Measurements from ENCODE around the gene PSG1. TPM values are rescaled to one million over a fixed set of nuclear protein-coding genes. Genes with fewer than 3 reads are reported as not detected.
"Not testable (repeated sequence)": the region's sequence is repeated elsewhere in the genome, so short reads cannot be mapped to it uniquely, and the experiment has no call there.

Gene PSG1
- polyA plus RNA-seq, 1 donor, result 0.06 TPM

GRCh38 chr19:42882730-42883129 is 3.2 kb upstream of the PSG1 start:
- 100% methylated on average over 1 of the region's 2 CpGs for WGBS (ENCODE audit: insufficient coverage, low lambda C conversion rate)

GRCh38 chr19:42882010-42882409 is 2.5 kb upstream of the PSG1 start:
- WGBS (ENCODE audit: insufficient coverage, low lambda C conversion rate), result no CpG with 5 or more reads among the region's 5 CpGs
- not testable (repeated sequence) for H3K4me3 ChIP-seq (ENCODE audit: low read length)

More at GRCh38 chr19:42882730-42883129, 3.2 kb upstream of the PSG1 start:
- H3K27ac ChIP-seq (ENCODE audit: low read length); H3K4me1 ChIP-seq (ENCODE audit: control insufficient read depth, insufficient read depth, low read length); DNase-seq; H3K27me3 ChIP-seq (ENCODE audit: control insufficient read depth, insufficient read depth, low read length); H3K4me3 ChIP-seq (ENCODE audit: low read length); H3K9me3 ChIP-seq (ENCODE audit: control insufficient read depth, low read depth, low read length); H3K36me3 ChIP-seq (ENCODE audit: control insufficient read depth, insufficient read depth, low read length): not testable (repeated sequence)

GRCh38 chr19:42881279-42881678 is 1.8 kb upstream of the PSG1 start:
- not testable (repeated sequence) for H3K4me3 ChIP-seq (ENCODE audit: low read length); H3K27me3 ChIP-seq (ENCODE audit: control insufficient read depth, insufficient read depth, low read length); H3K36me3 ChIP-seq (ENCODE audit: control insufficient read depth, insufficient read depth, low read length); H3K27ac ChIP-seq (ENCODE audit: low read length); H3K4me1 ChIP-seq (ENCODE audit: control insufficient read depth, insufficient read depth, low read length); DNase-seq; H3K9me3 ChIP-seq (ENCODE audit: control insufficient read depth, low read depth, low read length)
- no CpG with 5 or more reads among the region's 8 CpGs for WGBS (ENCODE audit: insufficient coverage, low lambda C conversion rate)

More at GRCh38 chr19:42882010-42882409, 2.5 kb upstream of the PSG1 start:
- H3K27me3 ChIP-seq (ENCODE audit: control insufficient read depth, insufficient read depth, low read length); H3K9me3 ChIP-seq (ENCODE audit: control insufficient read depth, low read depth, low read length); DNase-seq; H3K36me3 ChIP-seq (ENCODE audit: control insufficient read depth, insufficient read depth, low read length); H3K27ac ChIP-seq (ENCODE audit: low read length); H3K4me1 ChIP-seq (ENCODE audit: control insufficient read depth, insufficient read depth, low read length): not testable (repeated sequence)

GRCh38 chr19:42880621-42881020 is 1.1 kb upstream of the PSG1 start:
- not testable (repeated sequence) for H3K4me1 ChIP-seq (ENCODE audit: control insufficient read depth, insufficient read depth, low read length); H3K9me3 ChIP-seq (ENCODE audit: control insufficient read depth, low read depth, low read length); H3K27ac ChIP-seq (ENCODE audit: low read length); DNase-seq; H3K27me3 ChIP-seq (ENCODE audit: control insufficient read depth, insufficient read depth, low read length); H3K36me3 ChIP-seq (ENCODE audit: control insufficient read depth, insufficient read depth, low read length); H3K4me3 ChIP-seq (ENCODE audit: low read length)
- no CpG with 5 or more reads among the region's 9 CpGs for WGBS (ENCODE audit: insufficient coverage, low lambda C conversion rate)

- not testable (repeated sequence) for H3K9me3 ChIP-seq (ENCODE audit: control insufficient read depth, low read depth, low read length); H3K27ac ChIP-seq (ENCODE audit: low read length); DNase-seq; H3K27me3 ChIP-seq (ENCODE audit: control insufficient read depth, insufficient read depth, low read length); H3K36me3 ChIP-seq (ENCODE audit: control insufficient read depth, insufficient read depth, low read length); H3K4me3 ChIP-seq (ENCODE audit: low read length); H3K4me1 ChIP-seq (ENCODE audit: control insufficient read depth, insufficient read depth, low read length)
Measured at GRCh38 chr19:42876596-42876995, 2.9 kb downstream of the PSG1 start.

- WGBS (ENCODE audit: insufficient coverage, low lambda C conversion rate), result no CpG with 5 or more reads among the region's 1 CpG
- not testable (repeated sequence) for H3K27ac ChIP-seq (ENCODE audit: low read length); H3K27me3 ChIP-seq (ENCODE audit: control insufficient read depth, insufficient read depth, low read length); DNase-seq; H3K9me3 ChIP-seq (ENCODE audit: control insufficient read depth, low read depth, low read length); H3K36me3 ChIP-seq (ENCODE audit: control insufficient read depth, insufficient read depth, low read length); H3K4me1 ChIP-seq (ENCODE audit: control insufficient read depth, insufficient read depth, low read length); H3K4me3 ChIP-seq (ENCODE audit: low read length)
Measured at GRCh38 chr19:42875881-42876280, 3.6 kb downstream of the PSG1 start.

GRCh38 chr19:42874901-42875813 is 4.4 kb downstream of the PSG1 start:
- H3K27ac ChIP-seq (ENCODE audit: low read length); H3K4me3 ChIP-seq (ENCODE audit: low read length); H3K27me3 ChIP-seq (ENCODE audit: control insufficient read depth, insufficient read depth, low read length); DNase-seq; H3K36me3 ChIP-seq (ENCODE audit: control insufficient read depth, insufficient read depth, low read length); H3K9me3 ChIP-seq (ENCODE audit: control insufficient read depth, low read depth, low read length); H3K4me1 ChIP-seq (ENCODE audit: control insufficient read depth, insufficient read depth, low read length): not testable (repeated sequence)
- no CpG with 5 or more reads among the region's 4 CpGs for WGBS (ENCODE audit: insufficient coverage, low lambda C conversion rate)

- no CpG with 5 or more reads among the region's 3 CpGs for WGBS (ENCODE audit: insufficient coverage, low lambda C conversion rate)
- H3K4me1 ChIP-seq (ENCODE audit: control insufficient read depth, insufficient read depth, low read length); H3K27me3 ChIP-seq (ENCODE audit: control insufficient read depth, insufficient read depth, low read length); H3K36me3 ChIP-seq (ENCODE audit: control insufficient read depth, insufficient read depth, low read length); DNase-seq; H3K27ac ChIP-seq (ENCODE audit: low read length); H3K4me3 ChIP-seq (ENCODE audit: low read length); H3K9me3 ChIP-seq (ENCODE audit: control insufficient read depth, low read depth, low read length): not testable (repeated sequence)
Measured at GRCh38 chr19:42874136-42874535, 5.4 kb downstream of the PSG1 start.

GRCh38 chr19:42872608-42873007 is 6.9 kb downstream of the PSG1 start:
- Histone ChIP-seq H3K27ac (ENCODE audit: low read length) (no peak overlapping the region), H3K36me3 (ENCODE audit: control insufficient read depth, insufficient read depth, low read length) (no peaks in the 10 kb centered on the region), H3K4me3 (ENCODE audit: low read length) (no peak overlapping the region), H3K27me3 (ENCODE audit: control insufficient read depth, insufficient read depth, low read length) (no peaks in the 10 kb centered on the region), H3K9me3 (ENCODE audit: control insufficient read depth, low read depth, low read length) (no peaks in the 10 kb centered on the region), H3K4me1 (ENCODE audit: control insufficient read depth, insufficient read depth, low read length) (no peaks in the 10 kb centered on the region)
- WGBS (ENCODE audit: insufficient coverage, low lambda C conversion rate), result no CpG with 5 or more reads among the region's 3 CpGs
- DNase-seq, result no peak

- Histone ChIP-seq H3K4me3 (ENCODE audit: low read length) (no peak overlapping the region), H3K36me3 (ENCODE audit: control insufficient read depth, insufficient read depth, low read length) (no peaks in the 10 kb centered on the region), H3K9me3 (ENCODE audit: control insufficient read depth, low read depth, low read length) (no peaks in the 10 kb centered on the region), H3K27ac (ENCODE audit: low read length) (no peak overlapping the region), H3K4me1 (ENCODE audit: control insufficient read depth, insufficient read depth, low read length) (no peaks in the 10 kb centered on the region), H3K27me3 (ENCODE audit: control insufficient read depth, insufficient read depth, low read length) (no peaks in the 10 kb centered on the region)
- no peak for DNase-seq
- no CpG with 5 or more reads among the region's 5 CpGs for WGBS (ENCODE audit: insufficient coverage, low lambda C conversion rate)
Measured at GRCh38 chr19:42857544-42857867, 22.0 kb downstream of the PSG1 start.

- not testable (repeated sequence) for H3K36me3 ChIP-seq (ENCODE audit: control insufficient read depth, insufficient read depth, low read length); H3K4me1 ChIP-seq (ENCODE audit: control insufficient read depth, insufficient read depth, low read length); H3K9me3 ChIP-seq (ENCODE audit: control insufficient read depth, low read depth, low read length); DNase-seq; H3K27me3 ChIP-seq (ENCODE audit: control insufficient read depth, insufficient read depth, low read length); H3K4me3 ChIP-seq (ENCODE audit: low read length); H3K27ac ChIP-seq (ENCODE audit: low read length)
- WGBS (ENCODE audit: insufficient coverage, low lambda C conversion rate), result no CpG with 5 or more reads among the region's 19 CpGs
Measured at GRCh38 chr19:42856866-42857543, 22.5 kb downstream of the PSG1 start.

Measured in large intestine (tissue), 3 donors.